ENCODE measurements around the gene RALGAPA1.
"Not testable (repeated sequence)": the region's sequence is repeated elsewhere in the genome, so short reads cannot be mapped to it uniquely, and the experiment has no call there.

RALGAPA1 gene

DNA sequence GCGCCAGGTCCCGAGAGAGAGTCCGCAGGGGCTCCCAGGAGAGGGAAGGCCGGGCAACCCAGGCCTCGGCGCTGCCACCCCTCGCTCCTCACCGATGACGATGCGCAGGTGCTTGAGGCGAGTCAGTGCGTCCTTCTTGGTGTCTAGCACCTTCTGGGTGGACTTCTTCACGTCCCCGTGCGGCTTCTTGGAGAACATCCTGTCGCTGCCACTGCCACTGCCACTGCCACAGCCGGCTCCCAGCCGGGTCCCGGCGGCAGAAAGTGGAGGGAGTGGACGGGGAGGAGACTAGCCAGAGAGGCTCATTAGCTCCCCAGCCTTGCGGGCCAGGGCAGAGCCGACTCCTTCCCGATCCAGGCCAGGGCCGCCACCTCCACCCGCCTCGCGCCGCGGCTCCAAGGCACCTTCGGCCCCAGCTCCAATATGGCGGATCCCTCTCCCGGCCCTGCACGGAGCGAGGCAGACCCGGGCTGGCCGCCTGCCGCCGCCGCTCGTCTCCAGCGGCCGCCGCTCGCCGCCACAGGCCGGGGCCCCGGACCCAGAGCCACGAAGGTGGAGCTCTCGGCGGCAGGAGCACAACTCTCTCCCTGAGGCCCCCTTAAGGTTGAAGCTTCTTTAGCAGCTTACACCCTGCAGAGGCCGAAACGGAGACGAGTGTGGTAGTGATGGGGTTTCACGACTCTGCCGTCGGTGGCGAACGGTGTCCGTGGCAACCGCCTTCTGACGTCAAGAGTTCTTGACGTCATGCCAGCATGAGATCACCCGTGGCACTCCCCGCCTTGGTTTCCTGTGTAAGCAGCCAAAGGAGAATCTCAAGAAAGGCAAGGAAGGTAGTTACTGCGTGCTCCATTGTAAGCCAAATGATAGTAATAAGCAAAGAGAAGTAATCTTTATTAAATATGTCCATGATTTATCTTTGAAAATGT is at the start of gene RALGAPA1:
TSS of gene RALGAPA1 (minus strand) at position 658 of the 926 bp plus-strand sequence. CDS start at position 198, 460 bp downstream.
- DNase-seq: peak; percentile 93
- ATAC-seq (ENCODE audit: insufficient read depth, low read depth): peak; percentile 95
- not testable (repeated sequence) for H3K9me3 ChIP-seq (ENCODE audit: insufficient read depth, low read length, severe bottlenecking); H4K20me1 ChIP-seq (ENCODE audit: insufficient read depth, low read length); H3K36me3 ChIP-seq (ENCODE audit: insufficient read depth, low read length); H3K27me3 ChIP-seq (ENCODE audit: insufficient read depth, low read length, poor library complexity)
- peak within 1 kb of the TSS; percentile 73 for H3K9ac ChIP-seq (ENCODE audit: low read depth, low read length)
- TF ChIP-seq, protein P1, sequence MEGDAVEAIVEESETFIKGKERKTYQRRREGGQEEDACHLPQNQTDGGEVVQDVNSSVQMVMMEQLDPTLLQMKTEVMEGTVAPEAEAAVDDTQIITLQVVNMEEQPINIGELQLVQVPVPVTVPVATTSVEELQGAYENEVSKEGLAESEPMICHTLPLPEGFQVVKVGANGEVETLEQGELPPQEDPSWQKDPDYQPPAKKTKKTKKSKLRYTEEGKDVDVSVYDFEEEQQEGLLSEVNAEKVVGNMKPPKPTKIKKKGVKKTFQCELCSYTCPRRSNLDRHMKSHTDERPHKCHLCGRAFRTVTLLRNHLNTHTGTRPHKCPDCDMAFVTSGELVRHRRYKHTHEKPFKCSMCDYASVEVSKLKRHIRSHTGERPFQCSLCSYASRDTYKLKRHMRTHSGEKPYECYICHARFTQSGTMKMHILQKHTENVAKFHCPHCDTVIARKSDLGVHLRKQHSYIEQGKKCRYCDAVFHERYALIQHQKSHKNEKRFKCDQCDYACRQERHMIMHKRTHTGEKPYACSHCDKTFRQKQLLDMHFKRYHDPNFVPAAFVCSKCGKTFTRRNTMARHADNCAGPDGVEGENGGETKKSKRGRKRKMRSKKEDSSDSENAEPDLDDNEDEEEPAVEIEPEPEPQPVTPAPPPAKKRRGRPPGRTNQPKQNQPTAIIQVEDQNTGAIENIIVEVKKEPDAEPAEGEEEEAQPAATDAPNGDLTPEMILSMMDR (IDR thresholded peaks at IDR 0.05; ENCODE audit: borderline replicate concordance, extremely low read depth, low read length, poor library complexity, severe bottlenecking): peak; percentile 68
- H3K79me2 ChIP-seq (ENCODE audit: insufficient read depth, low read length): peaks cover 44% of the 10 kb centered on the region
- H3K4me1 ChIP-seq (ENCODE audit: insufficient read depth, low read length): peaks cover 30% of the 10 kb centered on the region
- peak within 1 kb of the TSS; percentile 86 for H2AFZ ChIP-seq (ENCODE audit: low read depth, low read length)
- H3K4me2 ChIP-seq (ENCODE audit: insufficient read depth, low read length): peak within 1 kb of the TSS; percentile 94
- peak within 1 kb of the TSS; percentile 78 to 95 for H3K4me3 ChIP-seq (ENCODE audit: low read depth in 1 of 2, low read length in 2 of 2)
- peak within 1 kb of the TSS; percentile 71 for H3K27ac ChIP-seq (ENCODE audit: low read length)

GRCh38 chr14:35858521-35859209 is 49.6 kb upstream of the RALGAPA1 start:
- 0 out of 2 replicates have a peak, but pooled peaks cover 2% of the 10 kb centered on the region for H3K79me2 ChIP-seq (ENCODE audit: insufficient read depth, low read length)
- H3K4me2 ChIP-seq (ENCODE audit: insufficient read depth, low read length): no peak overlapping the region
- H3K27me3 ChIP-seq (ENCODE audit: insufficient read depth, low read length, poor library complexity): no peaks in the 10 kb centered on the region
- no peaks in the 10 kb centered on the region for H3K4me1 ChIP-seq (ENCODE audit: insufficient read depth, low read length)
- peaks cover 31% of the 10 kb centered on the region for H3K36me3 ChIP-seq (ENCODE audit: insufficient read depth, low read length)
- no peak overlapping the region for H3K27ac ChIP-seq (ENCODE audit: low read length)
- H3K4me3 ChIP-seq (ENCODE audit: low read depth in 1 of 2, low read length in 2 of 2): no peak overlapping the region
- DNase-seq (no peak), ATAC-seq (ENCODE audit: insufficient read depth, low read depth) (no peak)
- no peak overlapping the region for H2AFZ ChIP-seq (ENCODE audit: low read depth, low read length)
- no peaks in the 10 kb centered on the region for H4K20me1 ChIP-seq (ENCODE audit: insufficient read depth, low read length)
- TF ChIP-seq EZH2 (IDR thresholded peaks at IDR 0.05; ENCODE audit: borderline replicate concordance, low read depth, low read length, severe bottlenecking): no peak
- TF ChIP-seq, protein P1 (IDR thresholded peaks at IDR 0.05; ENCODE audit: borderline replicate concordance, extremely low read depth, low read length, poor library complexity, severe bottlenecking): no peak
- H3K9ac ChIP-seq (ENCODE audit: low read depth, low read length): no peak overlapping the region
- no peaks in the 10 kb centered on the region for H3K9me3 ChIP-seq (ENCODE audit: insufficient read depth, low read length, severe bottlenecking)

GRCh38 chr14:35855876-35856481 is 46.9 kb upstream of the RALGAPA1 start:
- TF ChIP-seq, protein P1 (IDR thresholded peaks at IDR 0.05; ENCODE audit: borderline replicate concordance, extremely low read depth, low read length, poor library complexity, severe bottlenecking): no peak
- TF ChIP-seq EZH2 (IDR thresholded peaks at IDR 0.05; ENCODE audit: borderline replicate concordance, low read depth, low read length, severe bottlenecking): no peak
- H3K9ac ChIP-seq (ENCODE audit: low read depth, low read length): no peak overlapping the region
- H3K4me1 ChIP-seq (ENCODE audit: insufficient read depth, low read length): no peaks in the 10 kb centered on the region
- no peak overlapping the region for H3K4me2 ChIP-seq (ENCODE audit: insufficient read depth, low read length)
- H3K4me3 ChIP-seq (ENCODE audit: low read depth in 1 of 2, low read length in 2 of 2): no peak overlapping the region
- H2AFZ ChIP-seq (ENCODE audit: low read depth, low read length): no peak overlapping the region
- H3K27ac ChIP-seq (ENCODE audit: low read length): no peak overlapping the region
- H3K27me3 ChIP-seq (ENCODE audit: insufficient read depth, low read length, poor library complexity): no peaks in the 10 kb centered on the region
- ATAC-seq (ENCODE audit: insufficient read depth, low read depth) (no peak), DNase-seq (no peak)
- H3K36me3 ChIP-seq (ENCODE audit: insufficient read depth, low read length): peaks cover 31% of the 10 kb centered on the region
- peaks cover 5% of the 10 kb centered on the region for H3K9me3 ChIP-seq (ENCODE audit: insufficient read depth, low read length, severe bottlenecking)
- H4K20me1 ChIP-seq (ENCODE audit: insufficient read depth, low read length): no peaks in the 10 kb centered on the region
- H3K79me2 ChIP-seq (ENCODE audit: insufficient read depth, low read length): 0 out of 2 replicates have a peak, but pooled peaks cover 2% of the 10 kb centered on the region

Measured in DND-41 (cell line).